Vein endothelial cell (primary cell): ENCODE results near the gene FANCC. TPM values are rescaled to one million over a fixed set of nuclear protein-coding genes. Genes with fewer than 3 reads are reported as not detected.

Experiments
- small RNA-seq: library from RNA; depleted of rRNA; stranded (forward); fragments of <200 nt; gene quantifications from one replicate; pipeline ENCODE3, GENCODE V24; 2012
- total RNA-seq: library from RNA; depleted of rRNA; stranded (reverse); fragments of >200 nt; gene quantifications from 2 replicates; pipeline ENCODE4 v1.2.3, GENCODE V29; 2012

FANCC gene
- 9.1 and 9.9 TPM in 2 replicates for total RNA-seq

GRCh38 chr9:95317119-95317892, at the start of gene FANCC:
Gene FANCC, minus strand, starts transcription at chr9:95317709. Its CDS starts 68,418 bp downstream, at chr9:95249291.

Small RNAs within 50 kb of the gene (small RNA-seq; reads per million reads assigned to genes)
- gene MIR23B (6,146 reads per million, percentile 100 among the genes with 10 or more reads in this experiment), gene MIR27B (3,034 reads per million, percentile 100 among the genes with 10 or more reads in this experiment), gene MIR3074 (not detected), gene MIR6081 (not detected), gene RNA5SP288 (2.9 reads per million, percentile 87 among the genes with 10 or more reads in this experiment)

Other genes with a start within 250 kb of the FANCC start
- gene PTCH1, start 199.3 kb upstream of the FANCC start, total RNA-seq: 6.5 and 9.9 TPM in 2 replicates